AG10803 (cell line): ENCODE data around the gene CYP26B1.

Experiments
- DNase-seq: peaks from one replicate; pipeline ENCODE4 v3.0.0; 2010; ENCODE audit warnings: low read depth
- H3K4me3 ChIP-seq: 2 replicates; pipeline ENCODE4 v1.5.1; 2011; ENCODE audit warnings: mild to moderate bottlenecking, low read length, control low read depth
- TF ChIP-seq, protein P1 (sequence below): conservative IDR thresholded peaks from 2 replicates; pipeline ENCODE4 v1.5.1; 2011; ENCODE audit warnings: mild to moderate bottlenecking, low read length, control low read depth, inconsistent platforms

CYP26B1 gene

DNA sequence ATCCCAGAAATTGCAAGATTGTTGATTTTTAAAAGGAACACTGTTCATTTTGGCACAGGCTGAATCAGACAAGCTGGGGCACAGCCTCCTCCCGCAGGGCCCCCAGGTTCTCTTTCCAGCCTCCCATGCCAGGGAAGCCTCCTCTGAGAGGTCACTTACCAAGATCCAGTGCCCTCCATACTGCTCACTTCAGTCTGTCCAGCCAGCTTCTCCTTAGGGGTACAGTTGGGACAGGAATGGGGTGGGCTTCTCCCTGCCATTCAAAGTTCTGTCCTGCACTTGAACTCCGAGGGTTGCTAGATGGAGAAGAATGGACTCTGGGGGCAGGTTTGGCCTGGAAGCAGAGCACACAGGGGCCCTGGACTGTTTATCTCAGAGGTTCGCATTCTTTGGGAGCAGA is 7.5 kb upstream of the CYP26B1 start:
- DNase-seq: no peak
- TF ChIP-seq, protein P1, sequence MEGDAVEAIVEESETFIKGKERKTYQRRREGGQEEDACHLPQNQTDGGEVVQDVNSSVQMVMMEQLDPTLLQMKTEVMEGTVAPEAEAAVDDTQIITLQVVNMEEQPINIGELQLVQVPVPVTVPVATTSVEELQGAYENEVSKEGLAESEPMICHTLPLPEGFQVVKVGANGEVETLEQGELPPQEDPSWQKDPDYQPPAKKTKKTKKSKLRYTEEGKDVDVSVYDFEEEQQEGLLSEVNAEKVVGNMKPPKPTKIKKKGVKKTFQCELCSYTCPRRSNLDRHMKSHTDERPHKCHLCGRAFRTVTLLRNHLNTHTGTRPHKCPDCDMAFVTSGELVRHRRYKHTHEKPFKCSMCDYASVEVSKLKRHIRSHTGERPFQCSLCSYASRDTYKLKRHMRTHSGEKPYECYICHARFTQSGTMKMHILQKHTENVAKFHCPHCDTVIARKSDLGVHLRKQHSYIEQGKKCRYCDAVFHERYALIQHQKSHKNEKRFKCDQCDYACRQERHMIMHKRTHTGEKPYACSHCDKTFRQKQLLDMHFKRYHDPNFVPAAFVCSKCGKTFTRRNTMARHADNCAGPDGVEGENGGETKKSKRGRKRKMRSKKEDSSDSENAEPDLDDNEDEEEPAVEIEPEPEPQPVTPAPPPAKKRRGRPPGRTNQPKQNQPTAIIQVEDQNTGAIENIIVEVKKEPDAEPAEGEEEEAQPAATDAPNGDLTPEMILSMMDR: no peak
- no peak overlapping the region for H3K4me3 ChIP-seq

GRCh38 chr2:72154386-72154975 is 6.8 kb upstream of the CYP26B1 start:
- DNase-seq: no peak
- TF ChIP-seq, protein P1: no peak
- no peak overlapping the region for H3K4me3 ChIP-seq

- no peak for DNase-seq
- TF ChIP-seq, protein P1: no peak
- H3K4me3 ChIP-seq: no peak overlapping the region
Observed at GRCh38 chr2:72153924-72154323, 6.3 kb upstream of the CYP26B1 start.

DNA sequence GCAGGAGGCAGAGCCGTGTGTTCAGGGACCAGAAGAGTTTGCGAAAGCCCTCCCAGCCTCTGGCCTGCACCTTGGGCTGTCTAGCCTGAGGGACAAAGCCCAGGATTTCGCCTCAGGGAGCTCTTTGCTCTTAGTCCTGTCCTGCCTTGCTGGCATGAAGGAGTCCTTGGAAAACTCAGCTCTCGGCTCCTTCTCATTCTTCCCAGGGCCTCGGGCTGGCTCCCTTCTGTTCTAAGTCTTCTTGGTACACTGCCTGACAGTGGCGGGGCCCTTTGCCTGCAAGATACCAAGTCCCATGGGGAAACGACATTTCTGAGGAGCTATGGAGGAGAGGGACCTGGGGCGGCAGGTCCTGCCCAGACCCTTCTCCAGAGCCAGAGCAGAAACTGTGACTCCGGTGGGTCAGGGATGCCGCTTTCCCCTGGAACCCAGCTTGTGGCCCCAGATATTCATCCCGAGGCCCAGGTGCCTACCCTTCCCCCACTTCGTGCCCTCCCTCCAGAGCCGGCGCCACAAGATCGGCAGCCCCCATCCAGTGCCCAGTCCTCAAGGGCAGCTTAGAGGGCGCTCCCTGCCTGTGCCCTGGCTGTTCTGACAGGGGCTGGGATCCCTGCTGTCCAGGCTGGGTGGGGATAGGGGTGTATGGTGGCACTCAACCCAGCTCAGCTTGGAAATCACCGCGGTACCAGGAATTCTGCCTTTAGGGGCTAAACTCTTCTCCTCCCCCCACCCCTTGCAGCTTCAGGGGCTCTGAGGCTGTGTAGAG is 5.5 kb upstream of the CYP26B1 start:
- TF ChIP-seq, protein P1: no peak
- no peak for DNase-seq
- H3K4me3 ChIP-seq: no peak overlapping the region

DNA sequence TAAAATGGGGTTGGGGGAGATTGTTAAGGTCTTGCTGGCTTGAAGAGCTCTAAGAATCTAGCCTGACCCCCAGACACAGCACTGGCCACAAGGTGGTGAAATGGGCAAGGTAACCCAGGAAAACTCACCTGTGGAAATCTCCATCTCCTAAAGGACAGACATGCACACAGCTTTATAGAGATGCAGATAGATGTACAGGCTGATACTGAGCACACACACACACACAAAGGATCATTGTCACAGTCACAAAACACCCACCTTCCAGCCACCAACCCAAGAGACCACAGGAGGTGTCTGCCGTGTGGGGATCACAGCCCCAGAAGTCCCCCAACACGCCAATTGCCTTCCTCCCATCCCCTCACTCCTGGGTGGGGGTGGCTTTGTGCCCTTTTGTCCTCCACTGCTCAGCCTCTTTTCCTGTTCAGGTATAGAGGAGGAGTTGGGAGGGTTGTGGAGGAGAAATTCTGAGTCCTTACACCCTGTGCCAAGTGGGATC is 3.2 kb upstream of the CYP26B1 start:
- TF ChIP-seq, protein P1: no peak
- no peak for DNase-seq
- no peak overlapping the region for H3K4me3 ChIP-seq

DNA sequence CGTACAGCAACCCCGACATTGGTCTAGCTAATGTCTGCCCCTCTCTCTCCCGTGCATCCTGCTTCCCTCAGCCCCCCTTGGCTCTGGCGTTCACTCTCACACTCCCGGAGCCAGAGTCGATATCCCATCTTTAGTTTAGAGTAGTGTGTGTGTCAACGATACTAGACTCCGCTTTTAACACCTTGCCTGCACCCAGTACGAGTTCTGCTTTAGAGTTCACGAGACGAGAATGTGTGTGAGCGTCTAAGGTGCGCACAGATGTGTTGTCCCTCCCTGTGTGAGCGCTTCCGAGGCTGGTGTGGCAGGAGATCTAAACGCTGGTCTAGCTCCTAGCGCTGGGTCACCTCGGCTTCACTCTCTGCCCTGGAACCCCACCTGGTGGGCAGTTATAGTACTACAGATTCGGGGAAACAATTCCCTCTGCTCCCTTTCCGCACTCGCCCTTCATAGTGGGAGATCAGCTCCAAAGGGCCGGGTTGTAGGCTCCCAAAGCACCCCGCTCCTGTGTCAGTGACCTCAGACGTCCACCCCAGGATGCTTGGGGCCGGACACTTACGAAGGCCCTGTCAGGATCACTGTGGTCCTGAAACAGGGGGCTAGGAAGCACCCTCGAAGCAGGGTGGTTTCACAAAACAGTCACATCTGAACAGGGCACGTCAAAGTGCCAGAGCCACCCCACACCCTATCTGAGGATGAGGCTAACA is 2.6 kb upstream of the CYP26B1 start:
- DNase-seq: peak; percentile 66
- TF ChIP-seq, protein P1: peak; percentile 85
- peak overlapping the region; percentile 42 for H3K4me3 ChIP-seq
